Activated T-helper 17 cell treated with anti-CD3 and anti-CD28 coated beads, Interleukin-2, amount 50 U/mL, for 72 hours (primary cell): ENCODE data around the gene VAPA. TPM values are rescaled to one million over a fixed set of nuclear protein-coding genes. Genes with fewer than 3 reads are reported as not detected.

ENCODE experiments used
- ATAC-seq: fragments of 150-1000 bp; cut with Tn5 transposase; replicated peaks from 2 replicates; pipeline ENCODE4 v1.10.0; 2021; ENCODE audit warnings: mild to moderate bottlenecking, moderate library complexity
- H3K27ac Mint-ChIP-seq: one replicate; pipeline ENCODE4 v1.8.0; 2022; ENCODE audit warnings: mixed read lengths
- H3K27me3 Mint-ChIP-seq: one replicate; pipeline ENCODE4 v1.8.0; 2022; ENCODE audit warnings: mixed read lengths
- H3K36me3 Mint-ChIP-seq: one replicate; pipeline ENCODE4 v1.8.0; 2022; ENCODE audit warnings: low read depth, mild to moderate bottlenecking, mixed read lengths
- H3K4me1 Mint-ChIP-seq: one replicate; pipeline ENCODE4 v1.8.0; 2022; ENCODE audit warnings: mixed read lengths
- H3K4me3 Mint-ChIP-seq: one replicate; pipeline ENCODE4 v1.8.0; 2022; ENCODE audit warnings: mild to moderate bottlenecking, mixed read lengths
- H3K9me3 Mint-ChIP-seq: one replicate; pipeline ENCODE4 v1.8.0; 2022; ENCODE audit warnings: mixed read lengths
- total RNA-seq, 2 donors: library from RNA; stranded (reverse); gene quantifications; one replicate each; pipeline ENCODE4 v1.2.3, GENCODE V29; 2022

VAPA gene
- total RNA-seq, 2 donors from 2014 or later, result 135 to 185 TPM

DNA sequence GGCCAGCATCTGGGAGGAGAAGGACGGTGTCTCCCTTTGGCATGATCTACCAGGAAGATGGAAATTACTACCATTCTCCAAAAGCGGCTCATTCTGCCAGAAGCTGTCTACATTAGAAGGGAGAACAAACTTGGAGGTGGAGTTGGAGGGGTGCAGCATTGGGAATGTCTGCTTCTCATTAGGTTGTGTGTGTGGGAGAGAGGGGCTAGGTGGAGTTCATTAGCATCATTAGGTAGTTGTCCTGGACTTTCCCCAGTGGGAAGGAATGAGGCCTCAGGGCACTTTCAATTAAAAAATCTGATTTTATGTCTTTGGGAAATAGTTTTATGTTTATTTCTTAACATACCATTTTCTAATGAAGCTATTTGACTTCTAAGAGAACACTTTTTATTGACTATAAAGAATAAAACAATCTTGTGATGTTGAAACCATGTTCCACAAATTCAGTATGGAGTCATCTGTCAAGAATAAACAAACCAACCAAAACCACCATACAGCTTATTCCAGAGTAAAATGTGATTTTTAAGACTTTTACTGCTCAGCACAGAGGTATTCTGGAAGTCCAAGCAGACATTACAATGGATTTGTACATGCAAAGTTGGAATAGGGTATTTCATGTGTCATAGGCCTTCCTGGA is 60.6 kb downstream of the VAPA start:
- H3K27ac Mint-ChIP-seq, result no peak overlapping the region
- ATAC-seq, result no peak
- no peak overlapping the region for H3K4me3 Mint-ChIP-seq
- peaks cover 2% of the 10 kb centered on the region for H3K4me1 Mint-ChIP-seq
- peaks cover 5% of the 10 kb centered on the region for H3K9me3 Mint-ChIP-seq
- no peaks in the 10 kb centered on the region for H3K36me3 Mint-ChIP-seq
- peaks cover 9% of the 10 kb centered on the region for H3K27me3 Mint-ChIP-seq

- Mint-ChIP-seq H3K36me3 (no peaks in the 10 kb centered on the region), H3K27me3 (peaks cover 7% of the 10 kb centered on the region), H3K4me3 (no peak overlapping the region), H3K4me1 (no peaks in the 10 kb centered on the region), H3K9me3 (peaks cover 9% of the 10 kb centered on the region), H3K27ac (no peak overlapping the region)
- ATAC-seq, result no peak
Measured at GRCh38 chr18:9975658-9976057, 61.8 kb downstream of the VAPA start.

GRCh38 chr18:9982711-9983110 is 68.9 kb downstream of the VAPA start:
- Mint-ChIP-seq H3K4me1 (no peaks in the 10 kb centered on the region), H3K9me3 (peaks cover 4% of the 10 kb centered on the region), H3K27ac (no peak overlapping the region), H3K36me3 (no peaks in the 10 kb centered on the region), H3K27me3 (peaks cover 11% of the 10 kb centered on the region), H3K4me3 (no peak overlapping the region)
- ATAC-seq, result no peak

GRCh38 chr18:9984080-9984479 is 70.3 kb downstream of the VAPA start:
- Mint-ChIP-seq H3K4me1 (no peaks in the 10 kb centered on the region), H3K27me3 (peaks cover 19% of the 10 kb centered on the region), H3K36me3 (no peaks in the 10 kb centered on the region), H3K9me3 (peaks cover 4% of the 10 kb centered on the region), H3K4me3 (no peak overlapping the region), H3K27ac (no peak overlapping the region)
- ATAC-seq, result no peak

- Mint-ChIP-seq H3K4me1 (no peaks in the 10 kb centered on the region), H3K9me3 (no peaks in the 10 kb centered on the region), H3K4me3 (no peak overlapping the region), H3K27ac (no peak overlapping the region), H3K36me3 (no peaks in the 10 kb centered on the region), H3K27me3 (peaks cover 18% of the 10 kb centered on the region)
- no peak for ATAC-seq
Measured at GRCh38 chr18:9985641-9986040, 71.8 kb downstream of the VAPA start.

DNA sequence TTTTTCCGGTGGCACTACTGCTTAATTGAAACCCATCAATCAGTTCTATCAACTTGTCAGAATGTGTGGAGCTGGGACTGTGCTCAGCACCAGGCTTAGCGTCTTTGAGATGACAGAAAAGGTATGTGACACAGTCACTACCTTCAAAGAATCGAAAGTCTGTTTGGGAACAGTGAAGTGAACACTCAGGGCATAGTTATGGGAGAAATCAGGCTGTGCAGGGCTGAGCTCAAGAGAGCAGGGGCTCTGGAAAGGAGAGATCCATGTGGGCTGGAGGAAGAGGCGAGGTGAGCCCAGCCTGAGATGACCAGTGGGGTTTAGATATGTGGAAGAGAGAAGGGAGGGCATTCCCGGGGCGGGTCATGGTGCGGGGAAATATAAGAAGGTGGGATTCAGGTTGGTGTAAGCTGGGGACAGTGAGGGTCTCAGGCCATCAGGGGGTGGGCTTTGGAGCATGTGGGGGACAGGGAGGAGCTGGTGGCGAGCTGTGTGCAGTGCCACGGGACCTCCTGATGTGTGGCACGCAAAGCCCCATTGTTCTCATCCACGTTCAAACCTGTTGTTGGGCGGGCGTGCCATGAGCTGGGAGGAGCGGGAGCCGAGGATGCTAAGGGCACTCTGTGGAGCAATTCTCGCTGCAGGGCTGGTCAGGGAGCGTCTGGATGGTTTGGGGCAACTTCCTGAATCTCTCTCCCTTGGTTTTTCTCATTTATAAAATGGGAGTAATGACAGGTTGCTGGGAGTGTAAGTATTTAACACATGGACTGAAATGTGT is 72.5 kb downstream of the VAPA start:
- H3K9me3 Mint-ChIP-seq, result no peaks in the 10 kb centered on the region
- no peak overlapping the region for H3K27ac Mint-ChIP-seq
- H3K27me3 Mint-ChIP-seq, result peaks cover 23% of the 10 kb centered on the region
- no peak for ATAC-seq
- H3K36me3 Mint-ChIP-seq, result no peaks in the 10 kb centered on the region
- no peaks in the 10 kb centered on the region for H3K4me1 Mint-ChIP-seq
- H3K4me3 Mint-ChIP-seq, result no peak overlapping the region

DNA sequence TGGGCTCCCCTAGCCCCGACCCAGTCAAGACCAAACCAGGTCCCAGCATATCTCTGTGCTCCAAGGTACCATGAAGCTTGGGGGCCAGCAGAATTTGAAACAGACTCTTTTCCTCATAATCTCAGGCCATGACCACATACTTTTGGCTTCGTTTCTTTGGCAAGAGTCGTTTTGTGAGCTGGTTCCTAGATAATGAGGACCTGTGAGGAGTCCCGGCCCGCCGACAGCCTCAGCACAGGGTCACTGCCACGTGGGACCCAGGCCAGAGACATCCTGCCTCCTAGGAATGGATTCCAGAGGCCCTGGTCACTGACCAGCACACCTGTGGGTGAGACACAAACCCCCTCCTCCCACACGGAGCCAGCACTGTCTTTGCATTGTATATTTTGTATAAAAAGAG is 73.5 kb downstream of the VAPA start:
- Mint-ChIP-seq H3K4me1 (no peaks in the 10 kb centered on the region), H3K36me3 (no peaks in the 10 kb centered on the region), H3K27ac (no peak overlapping the region), H3K27me3 (peaks cover 30% of the 10 kb centered on the region), H3K9me3 (no peaks in the 10 kb centered on the region), H3K4me3 (no peak overlapping the region)
- ATAC-seq, result no peak

DNA sequence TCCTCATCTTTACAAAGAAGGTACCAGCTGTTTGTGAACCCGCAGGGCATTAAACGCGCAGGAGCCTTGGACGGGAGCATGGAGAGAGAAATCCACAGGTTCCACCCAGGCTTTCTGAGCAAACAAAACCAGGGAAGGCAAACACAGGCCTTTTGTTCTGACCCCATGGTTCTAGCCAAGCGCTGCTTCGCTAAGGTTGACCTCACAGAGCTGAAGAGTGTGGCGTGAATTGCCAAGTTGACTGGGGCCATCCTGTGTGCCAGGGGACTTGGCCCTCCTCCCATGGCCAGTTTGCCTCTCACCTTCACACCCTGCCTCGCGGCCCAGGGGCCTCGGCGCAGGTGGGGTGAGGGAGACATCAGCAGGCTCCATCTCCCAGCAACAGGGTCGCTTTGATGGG is 74.1 kb downstream of the VAPA start:
- Mint-ChIP-seq H3K4me3 (no peak overlapping the region), H3K27me3 (peaks cover 30% of the 10 kb centered on the region), H3K9me3 (no peaks in the 10 kb centered on the region), H3K4me1 (no peaks in the 10 kb centered on the region), H3K36me3 (no peaks in the 10 kb centered on the region), H3K27ac (no peak overlapping the region)
- ATAC-seq, result no peak

GRCh38 chr18:9988665-9989064 is 74.8 kb downstream of the VAPA start:
- Mint-ChIP-seq H3K36me3 (no peaks in the 10 kb centered on the region), H3K9me3 (no peaks in the 10 kb centered on the region), H3K4me1 (no peaks in the 10 kb centered on the region), H3K4me3 (no peak overlapping the region), H3K27ac (no peak overlapping the region), H3K27me3 (peaks cover 30% of the 10 kb centered on the region)
- ATAC-seq, result no peak

DNA sequence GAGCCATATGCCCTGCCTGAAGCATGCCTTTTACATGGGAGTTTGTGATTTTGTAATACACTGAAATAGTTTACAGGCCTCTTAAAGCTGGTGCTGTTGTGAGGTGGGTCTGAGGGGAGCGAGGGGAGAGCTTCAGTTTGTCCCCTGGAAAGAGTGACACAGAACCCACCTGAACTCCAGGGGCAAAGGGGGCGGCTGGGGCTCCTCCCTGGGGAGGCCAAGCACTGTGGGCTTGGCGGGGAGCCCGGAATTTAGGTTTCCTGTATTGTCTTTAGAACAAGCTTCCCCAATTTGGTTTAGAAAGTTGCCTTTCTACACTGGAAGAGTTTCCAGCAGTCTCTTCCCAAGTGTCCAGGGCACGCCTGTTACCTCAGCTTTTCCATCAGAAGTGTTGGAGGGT is 75.7 kb downstream of the VAPA start:
- no peaks in the 10 kb centered on the region for H3K9me3 Mint-ChIP-seq
- H3K4me3 Mint-ChIP-seq, result no peak overlapping the region
- no peak for ATAC-seq
- no peaks in the 10 kb centered on the region for H3K36me3 Mint-ChIP-seq
- peaks cover 27% of the 10 kb centered on the region for H3K27me3 Mint-ChIP-seq
- H3K27ac Mint-ChIP-seq, result no peak overlapping the region
- no peaks in the 10 kb centered on the region for H3K4me1 Mint-ChIP-seq

DNA sequence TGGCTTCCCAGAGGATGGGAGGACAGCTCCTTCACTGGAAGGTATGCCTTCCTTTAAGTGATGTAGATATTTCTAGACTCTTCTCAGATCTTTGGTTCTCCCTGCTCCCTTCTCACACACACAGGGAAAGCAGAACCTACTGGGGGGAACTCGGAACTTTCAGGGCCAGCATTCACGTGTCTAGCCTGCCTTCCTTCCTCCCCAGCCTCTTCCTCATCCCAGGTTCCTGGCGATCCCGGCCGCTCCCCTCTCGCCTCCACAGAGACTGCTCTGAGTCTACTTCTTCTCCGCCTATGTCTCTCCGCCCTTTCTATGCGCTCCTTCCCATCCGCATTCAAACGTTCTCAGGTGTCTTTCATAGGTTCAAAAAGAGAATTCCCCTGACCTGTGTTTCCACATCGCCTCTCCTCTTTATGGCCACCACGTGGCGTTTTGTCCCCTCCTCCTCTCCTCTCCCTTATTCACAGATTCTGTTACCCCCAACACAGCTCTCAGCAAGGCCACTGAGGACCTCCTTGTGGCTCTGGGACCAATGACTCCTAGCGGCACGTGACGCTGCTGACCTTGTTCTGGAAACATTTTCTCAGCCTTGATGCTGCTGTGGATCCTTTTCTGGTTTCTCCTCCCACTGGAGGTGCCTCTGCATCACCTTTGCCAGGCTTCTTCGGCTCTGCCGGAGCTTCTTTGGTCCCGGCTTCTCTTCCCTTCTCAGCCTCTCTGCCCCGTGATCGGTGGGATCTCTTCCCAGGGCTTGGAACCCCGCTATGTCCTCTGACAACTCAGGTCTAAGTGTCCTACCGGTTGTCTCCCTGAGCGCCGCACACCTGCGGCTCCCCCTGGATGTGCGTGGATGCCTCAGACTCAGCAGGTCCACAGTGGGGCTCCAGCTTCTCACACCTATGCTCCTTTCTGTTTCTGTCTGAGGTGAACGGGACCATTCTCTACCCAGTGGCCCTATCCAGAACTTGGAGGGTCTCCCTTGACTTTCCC is 77.5 kb downstream of the VAPA start:
- H3K27ac Mint-ChIP-seq, result no peak overlapping the region
- H3K36me3 Mint-ChIP-seq, result no peaks in the 10 kb centered on the region
- ATAC-seq, result no peak
- H3K4me3 Mint-ChIP-seq, result no peak overlapping the region
- no peaks in the 10 kb centered on the region for H3K4me1 Mint-ChIP-seq
- peaks cover 23% of the 10 kb centered on the region for H3K27me3 Mint-ChIP-seq
- H3K9me3 Mint-ChIP-seq, result no peaks in the 10 kb centered on the region

- Mint-ChIP-seq H3K27ac (no peak overlapping the region), H3K4me1 (no peaks in the 10 kb centered on the region), H3K4me3 (no peak overlapping the region), H3K9me3 (peaks cover 5% of the 10 kb centered on the region), H3K27me3 (peaks cover 26% of the 10 kb centered on the region), H3K36me3 (no peaks in the 10 kb centered on the region)
- no peak for ATAC-seq
Measured at GRCh38 chr18:9992300-9992972, 78.6 kb downstream of the VAPA start.

- Mint-ChIP-seq H3K9me3 (peaks cover 10% of the 10 kb centered on the region), H3K27me3 (peaks cover 26% of the 10 kb centered on the region), H3K27ac (no peak overlapping the region), H3K4me3 (no peak overlapping the region), H3K36me3 (no peaks in the 10 kb centered on the region), H3K4me1 (no peaks in the 10 kb centered on the region)
- ATAC-seq, result no peak
Measured at GRCh38 chr18:9992973-9993520, 79.2 kb downstream of the VAPA start.

DNA sequence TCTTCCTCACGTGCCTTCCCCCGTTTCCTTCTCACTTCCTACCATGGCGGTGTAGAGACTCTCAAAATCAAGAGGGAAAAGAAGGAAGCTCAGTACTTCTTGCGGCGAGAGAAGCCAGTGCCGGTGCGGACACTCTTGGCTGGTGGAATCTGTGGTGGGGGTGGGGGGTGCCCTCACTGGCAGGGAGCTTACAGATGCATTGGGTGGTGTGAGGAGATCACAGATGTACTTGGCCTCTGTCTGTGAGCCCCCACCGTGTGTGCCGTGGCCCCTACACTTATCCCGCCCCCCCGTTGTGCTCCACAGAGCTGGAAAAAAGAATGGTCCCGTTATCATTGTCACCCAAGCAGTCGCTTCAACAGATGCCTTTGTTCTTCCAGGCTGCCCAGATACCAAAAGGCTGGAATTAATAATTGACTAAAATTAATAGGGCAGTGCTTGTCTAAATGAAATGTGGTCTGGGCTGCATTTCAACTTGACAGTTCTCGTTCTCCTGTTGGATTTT is 79.8 kb downstream of the VAPA start:
- H3K27me3 Mint-ChIP-seq, result peaks cover 24% of the 10 kb centered on the region
- no peaks in the 10 kb centered on the region for H3K4me1 Mint-ChIP-seq
- no peak overlapping the region for H3K27ac Mint-ChIP-seq
- no peak overlapping the region for H3K4me3 Mint-ChIP-seq
- no peak for ATAC-seq
- H3K9me3 Mint-ChIP-seq, result peaks cover 13% of the 10 kb centered on the region
- no peaks in the 10 kb centered on the region for H3K36me3 Mint-ChIP-seq
